SH-SY5Y (cell line): ENCODE data around the gene NHLH2.

Source experiments
- GATA2 ChIP-seq: IDR thresholded peaks from 2 replicates; pipeline ENCODE4 v1.6.1; 2011; ENCODE audit warnings: mild to moderate bottlenecking, low read depth, low read length
- GATA3 ChIP-seq: IDR thresholded peaks from 2 replicates; pipeline ENCODE4 v1.6.1; 2011; ENCODE audit warnings: low read depth, mild to moderate bottlenecking, low read length, moderate library complexity

The NHLH2 gene

GRCh38 chr1:115840605-115841460, at the start of gene NHLH2:
Gene NHLH2 (minus strand): TSS chr1:115841126. CDS start chr1:115838372, 2,754 bp downstream.
- TF ChIP-seq GATA3 (peak; percentile 81), GATA2 (peak; percentile 97)

DNA sequence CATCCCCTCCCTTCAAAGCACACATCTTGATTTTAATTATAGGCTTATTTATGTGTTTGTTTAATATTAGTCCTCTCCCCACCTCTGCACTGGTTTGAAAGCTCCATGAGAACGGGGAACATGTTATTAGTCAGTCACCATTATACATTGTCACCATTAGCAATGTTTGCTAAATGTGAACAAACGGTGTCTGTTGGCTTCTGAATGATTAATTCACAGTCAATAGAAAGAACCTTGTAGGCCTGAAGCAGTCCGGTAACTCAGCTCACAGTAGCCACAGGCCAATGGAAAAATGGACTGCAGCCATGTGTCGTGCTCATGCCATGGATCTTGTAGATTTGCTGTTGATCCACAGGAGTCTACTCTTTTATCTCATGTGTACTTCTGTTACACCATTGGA, 49.7 kb upstream of the NHLH2 start:
- no peak for TF ChIP-seq GATA3
- no peak for TF ChIP-seq GATA2

GRCh38 chr1:115888976-115889375, 48.0 kb upstream of the NHLH2 start:
- TF ChIP-seq GATA3: no peak
- no peak for TF ChIP-seq GATA2

- TF ChIP-seq GATA2 (no peak), GATA3 (no peak)
Observed at GRCh38 chr1:115882913-115883902, 42.3 kb upstream of the NHLH2 start.

DNA sequence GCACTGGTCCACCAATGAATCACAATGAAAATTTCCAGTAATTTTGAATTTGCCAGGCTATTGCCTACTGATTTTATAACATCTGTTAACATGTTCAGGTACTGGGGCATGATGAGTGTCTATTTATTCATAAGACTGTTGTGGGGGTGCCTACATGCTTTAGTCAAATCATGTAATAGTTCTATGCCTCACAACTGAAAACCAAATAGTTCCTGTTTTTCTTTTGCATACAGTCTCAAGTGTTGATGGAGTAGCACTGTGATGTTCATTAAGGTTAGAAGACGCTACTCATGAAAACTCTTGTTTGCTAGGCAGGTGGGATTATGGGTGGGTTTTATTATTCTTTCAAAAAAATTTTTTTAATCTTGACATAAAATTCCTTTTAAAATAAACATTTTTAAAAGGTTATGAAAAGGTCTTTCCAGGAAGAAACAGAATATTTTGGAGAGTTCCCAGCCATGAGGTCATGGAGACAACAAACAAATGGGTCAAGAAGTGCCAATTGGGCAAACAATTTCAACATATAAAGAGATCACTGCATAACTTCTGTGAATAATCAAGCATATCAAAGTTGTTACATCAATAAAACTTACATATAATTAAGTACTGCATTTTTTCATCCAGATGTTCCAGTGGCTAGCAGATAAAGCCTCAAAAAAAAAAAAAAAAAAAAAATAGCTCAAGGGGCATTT, 40.2 kb upstream of the NHLH2 start:
- TF ChIP-seq GATA3 (no peak), GATA2 (no peak)

GRCh38 chr1:115879977-115880376, 39.1 kb upstream of the NHLH2 start:
- TF ChIP-seq GATA2: no peak
- no peak for TF ChIP-seq GATA3

DNA sequence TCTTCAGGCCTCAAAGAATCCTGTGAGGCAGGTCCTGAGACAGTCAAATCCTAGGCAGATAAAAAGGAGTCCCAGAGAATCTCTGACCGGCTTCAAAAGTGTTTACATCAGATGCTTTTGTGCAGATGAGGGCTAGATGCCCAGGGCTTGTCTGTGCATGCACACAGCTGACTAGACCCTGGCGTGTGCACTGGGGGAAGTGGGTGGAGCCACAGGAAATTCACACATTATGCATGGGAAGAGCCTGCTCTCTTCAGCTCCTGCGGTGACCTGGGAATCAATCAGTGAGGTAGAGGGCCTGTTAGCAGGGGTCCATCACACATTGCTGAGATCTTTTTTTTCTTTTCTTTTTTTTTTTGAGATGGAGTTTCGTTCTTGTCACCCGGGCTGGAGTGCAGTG, 36.6 kb upstream of the NHLH2 start:
- TF ChIP-seq GATA2: no peak
- no peak for TF ChIP-seq GATA3

DNA sequence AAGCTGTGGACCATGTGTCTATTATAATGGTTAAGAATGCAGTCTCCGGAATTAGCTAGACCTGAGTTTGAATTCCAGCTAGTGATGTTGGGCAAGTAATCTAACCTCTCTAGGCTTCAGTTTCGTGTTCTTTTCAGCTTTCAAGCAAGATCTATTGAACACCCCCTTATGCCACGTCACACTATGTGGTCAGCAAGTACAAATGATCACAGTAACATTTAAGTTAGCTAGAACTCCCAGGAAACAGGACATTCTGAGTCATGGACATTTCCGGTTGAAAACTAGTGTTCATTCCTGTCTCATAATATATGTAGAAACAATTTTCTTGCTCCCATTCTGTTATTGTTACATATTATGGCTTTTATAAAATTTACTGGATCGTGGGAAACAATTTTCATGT, 34.0 kb upstream of the NHLH2 start:
- TF ChIP-seq GATA3: no peak
- TF ChIP-seq GATA2: no peak

DNA sequence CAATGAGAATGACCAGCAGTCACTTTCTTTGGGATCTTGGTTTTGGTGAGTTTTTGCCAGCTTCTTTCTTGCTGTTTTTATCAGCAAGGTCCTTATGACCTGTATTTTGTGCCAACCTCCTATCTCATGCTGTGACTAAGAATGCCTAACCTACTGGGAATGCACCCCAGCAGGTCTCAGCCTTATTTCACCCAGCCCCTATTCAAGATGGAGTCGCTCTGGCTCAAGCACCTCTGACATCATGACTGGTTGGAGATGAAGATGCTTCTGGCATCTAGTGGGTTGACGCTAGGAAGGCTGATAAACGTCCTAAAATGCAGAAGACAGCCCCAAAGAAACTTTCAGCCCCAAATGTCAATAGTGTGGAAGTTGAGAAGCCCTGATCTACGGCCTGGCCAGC, 33.6 kb upstream of the NHLH2 start:
- TF ChIP-seq GATA3 (no peak), GATA2 (no peak)

- TF ChIP-seq GATA3 (no peak), GATA2 (no peak)
Observed at GRCh38 chr1:115873184-115873583, 32.3 kb upstream of the NHLH2 start.

DNA sequence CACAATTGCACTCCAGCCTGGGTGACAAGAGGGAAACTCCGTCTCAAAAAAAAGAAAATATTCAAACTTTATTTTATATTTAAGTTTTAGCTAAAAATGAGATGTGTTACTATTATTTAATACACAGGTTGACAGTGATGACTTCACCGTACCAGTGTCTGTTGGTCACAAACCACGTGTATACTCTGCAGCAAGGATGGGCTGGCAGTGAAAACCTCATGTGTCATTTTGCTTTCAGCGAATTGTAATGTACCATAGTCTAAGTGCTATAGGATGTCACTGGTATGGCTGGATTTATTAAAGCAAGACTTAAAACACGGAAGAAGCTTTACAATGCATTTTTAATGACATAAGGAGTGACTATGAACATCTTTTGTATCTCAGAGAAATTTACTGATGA, 28.1 kb upstream of the NHLH2 start:
- TF ChIP-seq GATA3 (no peak), GATA2 (no peak)

GRCh38 chr1:115867216-115867615, 26.3 kb upstream of the NHLH2 start:
- no peak for TF ChIP-seq GATA3
- TF ChIP-seq GATA2: no peak

DNA sequence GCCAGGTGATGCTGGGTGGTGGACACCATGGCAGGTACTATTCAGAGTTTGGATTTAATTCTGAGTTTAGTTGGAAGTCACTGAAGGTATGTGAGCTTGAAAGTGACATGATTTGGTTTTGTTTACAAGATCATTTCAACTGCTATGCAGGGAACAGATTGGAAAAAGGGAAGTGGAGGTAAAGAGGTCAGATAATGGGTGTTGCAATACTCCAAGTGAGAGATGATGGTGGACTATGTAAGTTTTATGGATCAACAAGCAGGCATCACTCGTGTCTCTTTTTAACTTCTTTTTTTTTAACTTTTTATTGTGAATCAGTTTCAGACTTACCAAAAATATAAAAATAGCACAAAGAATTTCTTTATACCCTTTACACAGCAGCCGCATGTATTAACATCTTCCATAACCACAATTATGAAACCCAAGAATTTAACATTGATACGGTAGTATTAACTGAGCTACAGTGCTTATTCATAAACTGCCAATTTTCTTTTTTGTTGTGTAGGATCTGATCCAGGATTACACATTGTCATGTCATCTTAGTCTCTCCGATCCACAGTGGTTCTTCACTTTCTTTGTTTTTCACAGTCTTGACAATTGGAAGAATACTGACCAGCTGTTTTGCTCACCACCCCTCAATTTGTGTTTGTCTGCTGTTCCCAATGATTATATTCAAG, 24.9 kb upstream of the NHLH2 start:
- TF ChIP-seq GATA3 (no peak), GATA2 (no peak)
